Muscle layer of duodenum (tissue), 2 donors: ENCODE data around the gene USHBP1.

Experiments used
- H3K27ac ChIP-seq: one replicate; pipeline ENCODE4 v1.7.0; 2013; ENCODE audit warnings: mild to moderate bottlenecking, low read length
- H3K27me3 ChIP-seq: one replicate; pipeline ENCODE4 v1.7.0; 2013; ENCODE audit warnings: low read depth, mild to moderate bottlenecking, control low read depth, low read length
- H3K36me3 ChIP-seq, 2 donors: one replicate each; pipeline ENCODE4 v1.7.0; 2013; ENCODE audit warnings: low read length in 2 of 2, control low read depth in 1 of 2, mild to moderate bottlenecking in 1 of 2; ENCODE audit not compliant: insufficient read depth in 2 of 2, control insufficient read depth in 1 of 2
- H3K4me1 ChIP-seq, 2 donors: one replicate each; pipeline ENCODE4 v1.7.0; 2013; ENCODE audit warnings: low read length in 2 of 2, mild to moderate bottlenecking in 2 of 2, control low read depth in 1 of 2, moderate library complexity in 1 of 2; ENCODE audit not compliant: insufficient read depth in 2 of 2, control insufficient read depth in 1 of 2
- H3K4me3 ChIP-seq, 2 donors: one replicate each; pipeline ENCODE4 v1.7.0; 2013; ENCODE audit warnings: low read length in 2 of 2, low read depth in 1 of 2, mild to moderate bottlenecking in 1 of 2
- H3K9me3 ChIP-seq, 2 donors: one replicate each; pipeline ENCODE4 v1.7.0; 2013; ENCODE audit warnings: low read length in 2 of 2, control low read depth in 1 of 2, mild to moderate bottlenecking in 1 of 2; ENCODE audit not compliant: control insufficient read depth in 1 of 2
- donor health status: healthy.

Gene USHBP1

DNA sequence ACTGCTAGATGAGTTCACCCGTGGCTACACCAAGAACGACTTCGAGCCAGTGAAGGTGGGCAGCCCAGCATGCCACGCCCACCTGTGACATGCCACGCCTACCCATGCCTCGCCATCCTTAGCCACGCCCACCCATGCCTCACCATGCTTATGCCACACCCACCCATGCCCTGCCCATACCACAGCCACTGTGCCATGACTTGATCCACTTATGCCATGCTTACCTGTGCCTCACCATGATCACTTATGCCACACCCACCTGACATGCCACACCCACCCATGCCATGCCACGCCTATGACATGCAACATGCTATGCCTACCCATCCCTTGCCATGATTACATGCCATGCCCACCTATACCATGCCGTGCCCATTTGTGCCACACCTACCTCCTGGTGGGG lies 62.3 kb downstream of the USHBP1 start:
- H3K36me3 ChIP-seq = peaks cover 50 to 83% of the 10 kb centered on the region in 2 donors
- H3K9me3 ChIP-seq = no peaks in the 10 kb centered on the region
- no peak overlapping the region for H3K27ac ChIP-seq

DNA sequence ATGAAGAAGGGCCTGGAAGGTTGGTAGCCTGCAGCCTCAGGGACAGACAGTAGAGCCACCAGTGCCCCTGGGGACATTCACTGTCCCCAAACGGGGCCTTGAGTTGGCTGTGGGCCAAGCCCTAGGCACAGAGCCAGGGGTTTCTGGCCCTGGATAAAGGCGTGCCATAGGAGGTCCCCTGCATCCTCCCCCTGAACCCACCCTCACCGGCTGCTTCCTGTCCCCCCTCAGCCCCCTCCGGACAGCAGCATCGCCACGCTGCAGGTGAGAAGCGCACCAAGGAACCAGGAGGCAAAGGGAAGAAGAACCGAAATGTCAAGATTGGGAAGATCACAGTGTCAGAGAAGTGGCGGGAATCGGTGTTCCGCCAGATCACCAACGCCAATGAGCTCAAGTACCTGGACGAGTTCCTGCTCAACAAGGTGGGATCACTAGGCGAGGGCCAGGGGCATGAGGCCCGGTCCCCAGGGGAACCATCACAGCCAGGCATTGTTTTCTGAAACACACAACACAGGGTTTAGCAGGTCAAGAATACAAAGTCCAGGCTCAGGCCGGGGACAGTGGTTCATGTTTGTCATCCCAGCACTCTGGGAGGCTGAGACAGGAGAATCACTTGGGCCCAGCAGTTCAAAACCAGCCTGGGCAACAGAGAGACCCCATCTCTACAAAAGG lies 64.0 kb downstream of the USHBP1 start:
- Histone ChIP-seq H3K36me3 (peaks cover 47 to 73% of the 10 kb centered on the region in 2 donors), H3K9me3 (no peaks in the 10 kb centered on the region), H3K27me3 (no peaks in the 10 kb centered on the region), H3K4me3 (no peak overlapping the region), H3K4me1 (no peaks in the 10 kb centered on the region), H3K27ac (no peak overlapping the region)

More for the DNA sequence above, 62.3 kb downstream of the USHBP1 start:
- H3K27me3 ChIP-seq = no peaks in the 10 kb centered on the region
- no peaks in the 10 kb centered on the region for H3K4me1 ChIP-seq
- no peak overlapping the region for H3K4me3 ChIP-seq
